ENCODE results near the gene ATF6B. TPM values are rescaled to one million over a fixed set of nuclear protein-coding genes. Genes with fewer than 3 reads are reported as not detected.

Gene ATF6B
- total RNA-seq, 4 donors from 2014 or later: 46.8 to 102 (median 54.1) TPM

DNA sequence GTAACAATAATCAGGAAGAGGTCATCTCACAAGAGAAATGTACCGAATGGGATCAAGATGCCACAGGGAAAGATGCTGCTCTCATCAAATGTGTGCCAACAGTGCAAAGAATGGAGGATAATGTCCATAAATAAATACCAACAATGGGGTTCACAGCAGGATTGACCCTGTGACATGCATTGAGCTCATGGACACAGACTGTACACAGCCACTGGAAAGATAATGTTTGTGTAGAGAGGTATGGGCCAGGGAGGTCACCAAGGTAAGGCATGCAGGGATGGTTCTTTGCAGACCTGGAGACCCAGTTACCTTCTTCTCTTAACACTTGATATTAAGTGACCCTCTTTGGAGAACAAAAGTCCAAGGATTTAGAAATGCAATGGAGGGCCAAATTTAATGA, 46.4 kb upstream of the ATF6B start:
- no peak overlapping the region for H3K4me3 ChIP-seq (ENCODE audit: low read depth, poor library complexity, severe bottlenecking)
- intact Hi-C loops (cut with DNase I; ENCODE audit: low total_unique reads): no loop called here
- 75 to 88% methylated on average over 1 of the region's 1 CpG for whole genome bisulfite sequencing, 2 donors
- TF ChIP-seq POLR2A (IDR thresholded peaks at IDR 0.05): no peak
- TF ChIP-seq, protein P1, sequence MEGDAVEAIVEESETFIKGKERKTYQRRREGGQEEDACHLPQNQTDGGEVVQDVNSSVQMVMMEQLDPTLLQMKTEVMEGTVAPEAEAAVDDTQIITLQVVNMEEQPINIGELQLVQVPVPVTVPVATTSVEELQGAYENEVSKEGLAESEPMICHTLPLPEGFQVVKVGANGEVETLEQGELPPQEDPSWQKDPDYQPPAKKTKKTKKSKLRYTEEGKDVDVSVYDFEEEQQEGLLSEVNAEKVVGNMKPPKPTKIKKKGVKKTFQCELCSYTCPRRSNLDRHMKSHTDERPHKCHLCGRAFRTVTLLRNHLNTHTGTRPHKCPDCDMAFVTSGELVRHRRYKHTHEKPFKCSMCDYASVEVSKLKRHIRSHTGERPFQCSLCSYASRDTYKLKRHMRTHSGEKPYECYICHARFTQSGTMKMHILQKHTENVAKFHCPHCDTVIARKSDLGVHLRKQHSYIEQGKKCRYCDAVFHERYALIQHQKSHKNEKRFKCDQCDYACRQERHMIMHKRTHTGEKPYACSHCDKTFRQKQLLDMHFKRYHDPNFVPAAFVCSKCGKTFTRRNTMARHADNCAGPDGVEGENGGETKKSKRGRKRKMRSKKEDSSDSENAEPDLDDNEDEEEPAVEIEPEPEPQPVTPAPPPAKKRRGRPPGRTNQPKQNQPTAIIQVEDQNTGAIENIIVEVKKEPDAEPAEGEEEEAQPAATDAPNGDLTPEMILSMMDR (IDR thresholded peaks at IDR 0.05): no peak
- DNase-seq (ENCODE audit: low spot score in 2 of 2): no peak

DNA sequence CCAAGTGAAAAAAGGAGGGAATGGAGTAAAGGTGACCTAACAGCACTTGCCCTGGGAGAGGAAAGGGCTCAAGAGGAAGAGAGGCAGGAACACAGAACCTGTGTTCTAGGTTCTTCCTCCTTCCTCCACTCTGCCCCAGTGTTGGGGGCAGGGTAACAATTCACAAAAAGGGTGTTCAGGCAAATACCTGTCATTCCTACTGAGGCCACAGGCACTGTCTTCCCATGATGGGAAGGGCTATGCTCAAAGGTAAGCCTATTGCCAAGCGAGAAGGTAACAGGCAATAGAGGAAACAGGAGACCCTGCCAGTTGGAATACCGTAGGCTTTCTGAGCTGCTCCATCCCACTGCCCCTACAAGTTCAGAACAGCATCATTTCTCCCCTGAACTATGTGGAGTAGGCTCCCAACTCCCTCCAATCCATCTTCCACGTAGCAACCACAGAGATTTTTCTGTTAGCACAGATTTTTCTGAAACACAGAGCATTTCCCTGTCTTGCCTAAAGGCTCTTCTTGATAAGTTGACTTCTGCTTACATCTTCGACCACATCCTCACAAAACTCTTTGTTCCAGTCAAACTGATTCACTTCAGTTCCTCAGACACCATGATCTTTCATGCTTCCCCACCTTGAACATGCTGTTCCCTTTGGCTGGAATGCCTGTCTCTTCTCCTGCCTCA, 45.1 kb upstream of the ATF6B start:
- no peak for TF ChIP-seq POLR2A (IDR thresholded peaks at IDR 0.05)
- TF ChIP-seq, protein P1 (IDR thresholded peaks at IDR 0.05): no peak
- intact Hi-C loops (cut with DNase I; ENCODE audit: low total_unique reads): no loop called here
- DNase-seq (ENCODE audit: low spot score in 2 of 2): no peak
- 50 to 51% methylated on average over 4 of the region's 4 CpGs for WGBS, 2 donors
- no peak overlapping the region for H3K4me3 ChIP-seq (ENCODE audit: low read depth, poor library complexity, severe bottlenecking)

DNA sequence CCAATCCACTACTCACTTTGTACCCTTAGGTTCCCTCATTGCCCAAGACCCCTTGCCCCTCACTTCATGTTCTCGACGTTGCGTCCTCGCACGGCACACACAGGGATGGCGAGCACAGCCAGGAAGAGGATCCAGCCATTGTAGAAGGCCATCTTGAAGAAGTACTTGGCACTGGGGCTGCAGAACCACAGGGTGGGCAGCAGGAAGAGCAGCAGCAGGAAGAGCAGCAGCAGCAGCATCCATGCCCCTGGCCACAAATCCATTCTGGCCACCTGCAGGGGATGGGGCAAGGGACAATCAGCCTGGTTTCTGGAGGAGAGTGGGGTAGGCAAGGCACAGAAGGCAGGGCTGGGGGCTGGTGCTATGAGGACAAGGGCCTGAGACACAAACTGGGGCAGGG, 43.2 kb upstream of the ATF6B start:
- no peak for TF ChIP-seq POLR2A (IDR thresholded peaks at IDR 0.05)
- TF ChIP-seq, protein P1 (IDR thresholded peaks at IDR 0.05): no peak
- DNase-seq (ENCODE audit: low spot score in 2 of 2): no peak
- intact Hi-C loops (cut with DNase I; ENCODE audit: low total_unique reads): no loop called here
- no peak overlapping the region for H3K4me3 ChIP-seq (ENCODE audit: low read depth, poor library complexity, severe bottlenecking)
- WGBS, 2 donors: 95 to 96% methylated on average over 6 of the region's 6 CpGs

DNA sequence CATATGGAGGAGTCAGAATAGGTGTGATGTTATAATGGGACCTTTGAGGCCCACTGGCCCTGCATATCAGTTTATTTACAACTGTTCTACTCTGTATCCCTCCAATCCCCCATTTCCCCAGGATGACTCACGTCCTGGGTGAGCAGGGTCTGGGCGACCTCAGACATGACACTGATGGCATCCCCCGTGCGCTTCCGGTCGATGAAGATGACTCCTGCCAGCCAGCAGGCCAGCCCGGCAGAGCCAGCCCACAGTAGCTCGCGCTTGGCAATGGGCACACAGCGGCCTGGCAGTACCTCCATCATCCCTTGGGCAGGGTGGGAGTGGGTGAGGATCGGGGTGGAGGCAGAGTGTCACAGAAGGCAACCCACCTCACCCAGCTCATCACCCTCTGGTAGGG, 42.2 kb upstream of the ATF6B start:
- no peak overlapping the region for H3K4me3 ChIP-seq (ENCODE audit: low read depth, poor library complexity, severe bottlenecking)
- TF ChIP-seq, protein P1 (IDR thresholded peaks at IDR 0.05): no peak
- TF ChIP-seq POLR2A (IDR thresholded peaks at IDR 0.05): no peak
- intact Hi-C loops (cut with DNase I; ENCODE audit: low total_unique reads): no loop called here
- 94 to 95% methylated on average over 11 of the region's 11 CpGs for WGBS, 2 donors
- no peak for DNase-seq (ENCODE audit: low spot score in 2 of 2)

DNA sequence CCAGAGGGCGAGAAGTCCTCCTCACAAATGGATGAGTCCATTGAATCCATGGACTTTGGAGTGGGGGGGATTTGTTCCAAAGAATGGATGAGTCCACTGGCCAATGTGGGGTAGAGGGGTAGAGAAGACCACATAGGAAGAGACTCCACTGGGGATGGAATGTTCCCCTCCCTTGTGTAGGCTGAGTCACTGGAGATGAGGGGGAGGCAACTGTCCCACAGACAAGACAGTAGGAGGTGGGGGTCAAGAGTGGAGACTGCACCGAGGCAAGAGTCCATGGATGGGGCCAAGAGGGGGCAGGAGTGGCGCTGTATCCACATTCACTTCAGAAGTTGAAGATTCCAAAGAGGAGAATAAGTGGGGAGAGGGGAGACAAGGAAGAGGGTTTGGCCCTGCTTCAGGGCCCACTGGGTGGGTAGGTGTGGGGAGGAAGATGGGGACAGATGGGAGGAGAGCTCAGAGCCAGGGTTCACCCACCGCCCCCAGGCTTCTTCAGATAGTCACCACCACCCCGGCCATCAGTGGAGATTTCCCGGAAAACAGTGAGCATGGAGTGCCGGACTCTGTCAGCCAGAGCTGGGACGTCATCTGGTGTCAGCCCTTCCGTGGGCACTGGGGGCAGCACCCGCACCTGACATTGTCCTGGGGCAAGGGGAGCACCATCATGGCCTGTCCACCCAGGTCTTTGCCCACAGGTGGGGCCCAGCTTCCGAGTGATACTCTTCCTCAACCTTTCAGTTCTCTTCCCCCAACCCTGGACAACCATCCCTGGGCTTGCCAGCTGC, 41.0 kb upstream of the ATF6B start:
- WGBS, 2 donors: 81 to 84% methylated on average over 11 of the region's 11 CpGs
- DNase-seq (ENCODE audit: low spot score in 2 of 2): no peak
- TF ChIP-seq, protein P1 (IDR thresholded peaks at IDR 0.05): no peak
- no peak for TF ChIP-seq POLR2A (IDR thresholded peaks at IDR 0.05)
- no peak overlapping the region for H3K4me3 ChIP-seq (ENCODE audit: low read depth, poor library complexity, severe bottlenecking)
- intact Hi-C loops (cut with DNase I; ENCODE audit: low total_unique reads): no loop called here

Measured in lower leg skin (tissue), 4 donors.